H1 (cell line): ENCODE data around the gene GOLGA6C. TPM values are rescaled to one million over a fixed set of nuclear protein-coding genes. Genes with fewer than 3 reads are reported as not detected.

Experiments
- BRCA1 ChIP-seq: IDR thresholded peaks from 2 replicates; pipeline ENCODE4 v1.6.1; 2012; ENCODE audit warnings: low read depth, low read length, improper control_type of control experiment
- CTCF ChIP-seq, 3 experiments: IDR thresholded peaks; 1 replicate in 2 of 3; 2 replicates in 1 of 3; pipeline versions ENCODE4 v1.5.1 to v1.6.1; 2011; ENCODE audit warnings: low read length in 3 of 3, mild to moderate bottlenecking in 3 of 3, inconsistent platforms in 2 of 3, low read depth in 1 of 3, moderate library complexity in 1 of 3; ENCODE audit not compliant: insufficient read depth in 1 of 3; ENCODE audit errors: control extremely low read depth in 1 of 3
- NRF1 ChIP-seq: IDR thresholded peaks from 2 replicates; pipeline ENCODE4 v1.6.1; 2011; ENCODE audit warnings: mild to moderate bottlenecking, low read depth, low read length, improper control_type of control experiment
- polyA plus RNA-seq, 7 experiments: library from polyadenylated mRNA; depleted of rRNA in 3 of 7; stranded (reverse) in 5 of 7; unstranded in 2 of 7; fragments of >200 nt in 5 of 7; fragments of 200-250 nt in 2 of 7; gene quantifications; 1 replicate in 5 of 7; 2 replicates in 1 of 7; 4 replicates in 1 of 7; pipeline versions ENCODE4 v1.2.1 to v1.2.3, GENCODE V29; 2011 to 2013; ENCODE audit warnings: missing spikeins in 2 of 7, mixed read lengths in 2 of 7
- total RNA-seq: library from RNA; stranded (reverse); fragmentation: NEBNext Ultra II Directional; extraction: Animal tissue kit (Norgen Biotek cat#: 25700); gene quantifications from 2 replicates; pipeline ENCODE4 v1.2.1, GENCODE V29; 2021

The GOLGA6C gene
- total and polyA plus RNA-seq, 2 of the 8 experiments (the other 6 are each of a cell fraction or from before 2014, with no cell fraction given), result 0.14 to 0.35 TPM

- no peak for TF ChIP-seq CTCF (IDR thresholded peaks at IDR 0.05; ENCODE audit: control extremely low read depth in 1 of 3, insufficient read depth in 1 of 3, low read depth in 1 of 3, low read length in 3 of 3)
- no peak for TF ChIP-seq NRF1
- TF ChIP-seq BRCA1, result no peak
Observed at GRCh38 chr15:75237316-75237982, 20.7 kb upstream of the GOLGA6C start (continued).
